OCI-LY1 (cell line): ENCODE data around the gene EMC8.

Source experiments
- CTCF ChIP-seq: fragments of 200-600 bp; sonication (generic), shearing (Covaris generic); IDR thresholded peaks from 2 replicates; pipeline ENCODE4 v1.5.1; 2017; ENCODE audit warnings: mild to moderate bottlenecking, antibody characterized with exemption, low read length, moderate library complexity, mixed read lengths
- EZH2 ChIP-seq: fragments of 200-600 bp; sonication (generic), shearing (Covaris generic); IDR thresholded peaks from 2 replicates; pipeline ENCODE4 v1.8.0; 2017; ENCODE audit warnings: borderline replicate concordance, mixed run types, mild to moderate bottlenecking, antibody characterized with exemption, low read length, moderate library complexity, mixed read lengths

GRCh38 chr16:85777583-85778310 is 21.6 kb downstream of the EMC8 start:
- TF ChIP-seq CTCF (no peak), EZH2 (no peak)
